ENCODE measurements around the gene N4BP2L2.

- no peak for TF ChIP-seq CTCF (conservative IDR thresholded peaks at IDR 0.05; ENCODE audit: low read depth, low read length)
- TF ChIP-seq EZH2 (IDR thresholded peaks at IDR 0.05; ENCODE audit: borderline replicate concordance, low read depth, low read length, poor library complexity, severe bottlenecking) = no peak
These were observed 148.5 kb downstream of the N4BP2L2 start for GRCh38 chr13:32390048-32390447.

Measured in A673 (cell line).